Measurements from ENCODE around the gene DDX6. TPM values are rescaled to one million over a fixed set of nuclear protein-coding genes. Genes with fewer than 3 reads are reported as not detected.
A peak's percentile ranks its signal among the peaks of the same experiment; 100 is the strongest.
"Not testable (repeated sequence)": the region's sequence is repeated elsewhere in the genome, so short reads cannot be mapped to it uniquely, and the experiment has no call there.

The DDX6 gene
- total and polyA plus RNA-seq, 9 of the 15 experiments (the other 6 are each of a cell fraction or from before 2014, with no cell fraction given), result 10.0 to 102 (median 58.2) TPM

- WGBS (ENCODE audit: insufficient coverage, low coverage, missing lambda C conversion rate), result 30% methylated on average over 4 of the region's 5 CpGs
- H3K36me3 ChIP-seq (ENCODE audit: control insufficient read depth, insufficient read depth, low read length); CTCF ChIA-PET (ENCODE audit: low intra/inter-chr PET ratio); H3K9me1 ChIP-seq (ENCODE audit: control insufficient read depth, insufficient read depth, low read length); FAIRE-seq; H3K27me3 ChIP-seq (ENCODE audit: control insufficient read depth in 2 of 2, insufficient read depth in 2 of 2, low read length in 2 of 2); H3K4me3 ChIP-seq; H3K79me2 ChIP-seq (ENCODE audit: control insufficient read depth, insufficient read depth, low read length); H2AFZ ChIP-seq (ENCODE audit: low read depth, low read length); H3K9me3 ChIP-seq (replicated peaks; ENCODE audit: control insufficient read depth, insufficient read depth, low read depth, low read length); DNase-seq (ENCODE audit: extremely low read depth in 1 of 4, low spot score in 3 of 4); H3K27ac ChIP-seq (ENCODE audit: extremely low read depth, low read depth, low read length); H4K20me1 ChIP-seq (replicated peaks; ENCODE audit: control insufficient read depth, insufficient read depth, low read length); intact Hi-C loops (cut with micrococcal nuclease); H3K4me2 ChIP-seq (ENCODE audit: insufficient read depth, low read length); BruUV-seq (replicated peaks); in situ Hi-C loops (cut with MboI): not testable (repeated sequence)
- peak; percentile 4; the same call in 2 of the 3 replicates for ATAC-seq
- Histone ChIP-seq H3K9ac (ENCODE audit: insufficient read depth in 1 of 2, low read depth in 2 of 2, low read length in 2 of 2) (peak overlapping the region in 1 of 2 experiments; percentile 71; a peak in 1 of 4 replicates), H3K4me1 (replicated peaks in 1 of 2; ENCODE audit: control insufficient read depth in 2 of 2, insufficient read depth in 2 of 2, low read length in 2 of 2) (peaks cover 24 to 26% of the 10 kb centered on the region in 2 experiments)
- peak; percentile 16; the same call in 1 of the 2 replicates for TF ChIP-seq TFAP4 (CRISPR knock-in tag; IDR thresholded peaks at IDR 0.05; ENCODE audit: borderline replicate concordance)
- POLR2A ChIA-PET, result interaction anchor here (1.7 kb wide), 1 partner anchor 32 kb away, joined by 7 read pairs; no protein-coding TSS in a partner anchor
Measured at GRCh38 chr11:118714416-118714815, 76.5 kb downstream of the DDX6 start.

GRCh38 chr11:118708296-118708695, 82.7 kb downstream of the DDX6 start:
- Histone ChIP-seq H3K79me2 (ENCODE audit: control insufficient read depth, insufficient read depth, low read length) (no peaks in the 10 kb centered on the region), H3K27ac (ENCODE audit: extremely low read depth, low read depth, low read length) (no peak overlapping the region), H4K20me1 (replicated peaks; ENCODE audit: control insufficient read depth, insufficient read depth, low read length) (no peaks in the 10 kb centered on the region), H3K9ac (ENCODE audit: insufficient read depth in 1 of 2, low read depth in 2 of 2, low read length in 2 of 2) (peak overlapping the region in 1 of 2 experiments; percentile 1; a peak in 1 of 4 replicates), H3K4me1 (replicated peaks in 1 of 2; ENCODE audit: control insufficient read depth in 2 of 2, insufficient read depth in 2 of 2, low read length in 2 of 2) (peaks cover 10 to 13% of the 10 kb centered on the region in 2 experiments; a peak in 3 of 5 replicates), H3K4me3 (no peak overlapping the region), H3K36me3 (ENCODE audit: control insufficient read depth, insufficient read depth, low read length) (no peaks in the 10 kb centered on the region), H2AFZ (ENCODE audit: low read depth, low read length) (peak overlapping the region; percentile 65), H3K9me1 (ENCODE audit: control insufficient read depth, insufficient read depth, low read length) (no peaks in the 10 kb centered on the region), H3K4me2 (ENCODE audit: insufficient read depth, low read length) (peak overlapping the region; percentile 24; the same call in 1 of the 2 replicates), H3K27me3 (ENCODE audit: control insufficient read depth in 2 of 2, insufficient read depth in 2 of 2, low read length in 2 of 2) (no peaks in the 10 kb centered on the region), H3K9me3 (replicated peaks; ENCODE audit: control insufficient read depth, insufficient read depth, low read depth, low read length) (no peaks in the 10 kb centered on the region)
- peak in 2 of 4 experiments; percentile 4 to 55 for DNase-seq (ENCODE audit: extremely low read depth in 1 of 4, low spot score in 3 of 4)
- intact Hi-C loops (cut with micrococcal nuclease) (no loop called here), in situ Hi-C loops (cut with MboI) (no loop called here)
- ChIA-PET CTCF (ENCODE audit: low intra/inter-chr PET ratio) (no interaction called here), POLR2A (no interaction called here)
- ATAC-seq, result no peak; the same call in 2 of the 3 replicates
- peak; percentile 58 for FAIRE-seq
- no TSS peak for BruUV-seq (replicated peaks)
- 12% methylated on average over 6 of the region's 6 CpGs for WGBS (ENCODE audit: insufficient coverage, low coverage, missing lambda C conversion rate)
- TF ChIP-seq PKNOX1 (IDR thresholded peaks at IDR 0.05) (peak; percentile 59; the same call in 1 of the 2 replicates), KAT7 (CRISPR knock-in tag; IDR thresholded peaks at IDR 0.05; ENCODE audit: borderline replicate concordance) (no peak), FOXP1 (CRISPR knock-in tag; IDR thresholded peaks at IDR 0.05) (no peak), ZNF644 (tag; IDR thresholded peaks at IDR 0.05; ENCODE audit: low read depth) (peak; percentile 75; the same call in 1 of the 2 replicates), NONO (IDR thresholded peaks at IDR 0.05; ENCODE audit: low read depth in 2 of 2, low read length in 1 of 2) (no peak), BCL6 (CRISPR knock-in tag; IDR thresholded peaks at IDR 0.05) (0 out of 2 replicates have a peak, but pooled peaks have one; percentile 32), SMAD4 (CRISPR knock-in tag; conservative IDR thresholded peaks at IDR 0.05) (peak; percentile 72), YY1 (IDR thresholded peaks at IDR 0.05; ENCODE audit: borderline replicate concordance in 1 of 3, control insufficient read depth in 1 of 3, extremely low read depth in 1 of 3, insufficient read depth in 3 of 3, insufficient read length in 1 of 3, insufficient replicate concordance in 2 of 3, low read depth in 1 of 3, low read length in 2 of 3) (peak in 1 of 3 experiments; percentile 57)

All from K562 (cell line).